ENCODE results near the gene MAD1L1. TPM values are rescaled to one million over a fixed set of nuclear protein-coding genes. Genes with fewer than 3 reads are reported as not detected.
A peak's percentile ranks its signal among the peaks of the same experiment; 100 is the strongest.

MAD1L1 gene
- total RNA-seq, 1 donor from 2014 or later, result 32.7 TPM

- TF ChIP-seq CTCF (IDR thresholded peaks at IDR 0.05), result no peak
- no peak for DNase-seq (ENCODE audit: extremely low spot score, unreplicated experiment)
- Mint-ChIP-seq H3K4me1 (ENCODE audit: unreplicated experiment) (no peaks in the 10 kb centered on the region), H3K4me3 (ENCODE audit: unreplicated experiment) (no peak overlapping the region), H3K36me3 (ENCODE audit: unreplicated experiment) (peaks cover 19% of the 10 kb centered on the region), H3K27me3 (ENCODE audit: unreplicated experiment) (no peaks in the 10 kb centered on the region), H3K27ac (ENCODE audit: unreplicated experiment) (no peak overlapping the region), H3K9me3 (ENCODE audit: unreplicated experiment) (peaks cover 3% of the 10 kb centered on the region)
Measured at GRCh38 chr7:2042650-2043049, 190.1 kb downstream of the MAD1L1 start.

- H3K27me3 Mint-ChIP-seq (ENCODE audit: unreplicated experiment), result no peaks in the 10 kb centered on the region
- no peak for TF ChIP-seq CTCF (IDR thresholded peaks at IDR 0.05)
- H3K27ac Mint-ChIP-seq (ENCODE audit: unreplicated experiment), result no peak overlapping the region
Measured at GRCh38 chr7:2041496-2042367, 191.0 kb downstream of the MAD1L1 start.

GRCh38 chr7:2040893-2041270, 191.9 kb downstream of the MAD1L1 start:
- TF ChIP-seq CTCF (IDR thresholded peaks at IDR 0.05), result no peak
- Mint-ChIP-seq H3K36me3 (ENCODE audit: unreplicated experiment) (peaks cover 19% of the 10 kb centered on the region), H3K4me3 (ENCODE audit: unreplicated experiment) (no peak overlapping the region), H3K9me3 (ENCODE audit: unreplicated experiment) (peaks cover 3% of the 10 kb centered on the region), H3K27me3 (ENCODE audit: unreplicated experiment) (no peaks in the 10 kb centered on the region), H3K27ac (ENCODE audit: unreplicated experiment) (no peak overlapping the region), H3K4me1 (ENCODE audit: unreplicated experiment) (no peaks in the 10 kb centered on the region)
- DNase-seq (ENCODE audit: extremely low spot score, unreplicated experiment), result no peak

More at GRCh38 chr7:2041496-2042367, 191.0 kb downstream of the MAD1L1 start:
- Mint-ChIP-seq H3K9me3 (ENCODE audit: unreplicated experiment) (peaks cover 3% of the 10 kb centered on the region), H3K4me3 (ENCODE audit: unreplicated experiment) (no peak overlapping the region), H3K36me3 (ENCODE audit: unreplicated experiment) (peaks cover 19% of the 10 kb centered on the region), H3K4me1 (ENCODE audit: unreplicated experiment) (no peaks in the 10 kb centered on the region)
- DNase-seq (ENCODE audit: extremely low spot score, unreplicated experiment), result no peak

GRCh38 chr7:2040201-2040892, 192.4 kb downstream of the MAD1L1 start:
- Mint-ChIP-seq H3K27ac (ENCODE audit: unreplicated experiment) (no peak overlapping the region), H3K36me3 (ENCODE audit: unreplicated experiment) (peaks cover 19% of the 10 kb centered on the region)
- DNase-seq (ENCODE audit: extremely low spot score, unreplicated experiment), result peak; percentile 54

More at GRCh38 chr7:2040201-2040892, 192.4 kb downstream of the MAD1L1 start:
- H3K4me3 Mint-ChIP-seq (ENCODE audit: unreplicated experiment), result no peak overlapping the region
- H3K27me3 Mint-ChIP-seq (ENCODE audit: unreplicated experiment), result no peaks in the 10 kb centered on the region
- H3K9me3 Mint-ChIP-seq (ENCODE audit: unreplicated experiment), result peaks cover 3% of the 10 kb centered on the region
- no peaks in the 10 kb centered on the region for H3K4me1 Mint-ChIP-seq (ENCODE audit: unreplicated experiment)
- TF ChIP-seq CTCF (IDR thresholded peaks at IDR 0.05), result no peak

Data from osteocyte (in vitro differentiated cells).